OCI-LY7 (cell line): ENCODE measurements around the gene ABCB1. TPM values are rescaled to one million over a fixed set of nuclear protein-coding genes. Genes with fewer than 3 reads are reported as not detected.

Experiments used
- BruUV-seq: library from RNA; stranded (reverse); fragments of 400-500 nt; replicated peaks from 2 replicates; lab custom pipeline; 2021; lab: Mats Ljungman, UMichigan
- CTCF ChIA-PET: fragments of 300-600 bp; sonication (Branson Sonifier 250); formaldehyde crosslinking; loops from one replicate; lab custom pipeline; 2022; ENCODE audit warnings: antibody characterized with exemption; ENCODE audit not compliant: unreplicated experiment; lab: Charles Lee
- POLR2A ChIA-PET: fragments of 300-600 bp; sonication (Branson Sonifier 250); formaldehyde crosslinking; loops from one replicate; lab custom pipeline; 2022; ENCODE audit warnings: antibody characterized with exemption; lab: Charles Lee
- DNase-seq: peaks from one replicate; pipeline ENCODE4 v3.0.0-alpha.2; 2015; ENCODE audit warnings: low spot score
- H2AFZ ChIP-seq: fragments of 200-600 bp; sonication (generic), shearing (Covaris generic); 2 replicates; pipeline ENCODE4 v1.6.1; 2014; ENCODE audit warnings: mild to moderate bottlenecking, antibody characterized with exemption, low read length, moderate library complexity
- H3K27ac ChIP-seq: fragments of 200-600 bp; sonication (generic); 2 replicates; pipeline ENCODE4 v1.5.1; 2014; ENCODE audit warnings: mixed run types, low read depth, mild to moderate bottlenecking, moderate library complexity, low read length, inconsistent platforms; ENCODE audit not compliant: poor library complexity, severe bottlenecking
- H3K36me3 ChIP-seq: fragments of 200-600 bp; sonication (generic); 2 replicates; pipeline ENCODE4 v1.6.1; 2014; ENCODE audit warnings: mild to moderate bottlenecking, antibody characterized with exemption, low read length, moderate library complexity, mixed read lengths; ENCODE audit not compliant: insufficient read depth
- H3K4me1 ChIP-seq: fragments of 200-600 bp; sonication (generic); 2 replicates; pipeline ENCODE4 v1.5.1; 2014; ENCODE audit warnings: mild to moderate bottlenecking, low read length; ENCODE audit not compliant: insufficient read depth, poor library complexity, severe bottlenecking
- H3K4me2 ChIP-seq: fragments of 200-600 bp; sonication (generic); 2 replicates; pipeline ENCODE4 v1.6.1; 2014; ENCODE audit warnings: mild to moderate bottlenecking, low read length
- H3K4me3 ChIP-seq: fragments of 200-600 bp; sonication (generic); 2 replicates; pipeline ENCODE4 v1.5.1; 2014; ENCODE audit warnings: mild to moderate bottlenecking, low read depth, low read length; ENCODE audit not compliant: poor library complexity, severe bottlenecking
- H3K79me2 ChIP-seq: fragments of 200-600 bp; sonication (generic); 2 replicates; pipeline ENCODE4 v1.6.1; 2016; ENCODE audit warnings: low read depth, mild to moderate bottlenecking, low read length, moderate library complexity, mixed read lengths; ENCODE audit not compliant: insufficient read depth
- H3K9me2 ChIP-seq: fragments of 200-600 bp; sonication (generic); 2 replicates; pipeline ENCODE4 v1.6.1; 2016; ENCODE audit warnings: mild to moderate bottlenecking, low read length, mixed read lengths; ENCODE audit not compliant: insufficient read depth
- H3K9me3 ChIP-seq: fragments of 200-600 bp; sonication (generic); 2 replicates; pipeline ENCODE4 v1.6.1; 2014; ENCODE audit warnings: mild to moderate bottlenecking, mixed run types, low read length, mixed read lengths
- H4K20me1 ChIP-seq: fragments of 200-600 bp; sonication (generic); 2 replicates; pipeline ENCODE4 v1.6.1; 2014; ENCODE audit warnings: mild to moderate bottlenecking, antibody characterized with exemption, low read length, moderate library complexity, mixed read lengths; ENCODE audit not compliant: insufficient read depth
- CTCF ChIP-seq: fragments of 200-600 bp; sonication (generic); conservative IDR thresholded peaks from 2 replicates; pipeline ENCODE4 v1.5.1; 2014; ENCODE audit warnings: mild to moderate bottlenecking, antibody characterized with exemption, low read length, moderate library complexity, mixed read lengths
- EZH2phosphoT487 ChIP-seq: fragments of 200-600 bp; sonication (generic); IDR thresholded peaks from 2 replicates; pipeline ENCODE4 v1.6.1; 2018; ENCODE audit warnings: low read depth, borderline replicate concordance, mild to moderate bottlenecking, mixed run types, antibody characterized with exemption, low read length, moderate library complexity, mixed read lengths
- intact Hi-C: fragments of 100-400 bp; cut with micrococcal nuclease; formaldehyde crosslinking; loops from one replicate; pipeline ENCODE4 v1.10.0; 2022; ENCODE audit not compliant: unreplicated experiment
- total RNA-seq, 2 experiments: library from RNA; depleted of rRNA in 1 of 2; stranded (reverse); fragments of >200 nt in 1 of 2; shearing (Covaris generic) in 1 of 2; gene quantifications; 2 replicates each; pipeline ENCODE4 v1.2.3, GENCODE V29; 2014 to 2022

ABCB1 gene
- total RNA-seq, 2 experiments from 2014 or later, result not detected

GRCh38 chr7:87627634-87627994, 26.9 kb upstream of the ABCB1 start:
- ChIA-PET CTCF (no interaction called here), POLR2A (no interaction called here)
- intact Hi-C loops, result no loop called here
- no peak overlapping the region; the same call in 1 of the 2 replicates for H3K4me2 ChIP-seq
- no peaks in the 10 kb centered on the region for H3K9me2 ChIP-seq
- no TSS peak for BruUV-seq
- no peak overlapping the region for H3K4me3 ChIP-seq
- H3K36me3 ChIP-seq, result no peaks in the 10 kb centered on the region
- H4K20me1 ChIP-seq, result no peaks in the 10 kb centered on the region
- H3K27ac ChIP-seq, result no peak overlapping the region
- no peak for DNase-seq
- H2AFZ ChIP-seq, result no peak overlapping the region
- H3K79me2 ChIP-seq, result no peaks in the 10 kb centered on the region
- TF ChIP-seq EZH2phosphoT487 (no peak), CTCF (no peak)
- H3K4me1 ChIP-seq, result no peaks in the 10 kb centered on the region
- H3K9me3 ChIP-seq, result peaks cover 4% of the 10 kb centered on the region; the same call in 1 of the 2 replicates

- H3K9me3 ChIP-seq, result peaks cover 4% of the 10 kb centered on the region; the same call in 1 of the 2 replicates
- intact Hi-C loops, result no loop called here
- H2AFZ ChIP-seq, result no peak overlapping the region
- no peaks in the 10 kb centered on the region for H3K36me3 ChIP-seq
- H3K4me1 ChIP-seq, result no peaks in the 10 kb centered on the region
- TF ChIP-seq EZH2phosphoT487, result no peak
- no peak for TF ChIP-seq CTCF
- BruUV-seq, result no TSS peak
- POLR2A ChIA-PET, result no interaction called here
- CTCF ChIA-PET, result no interaction called here
- H4K20me1 ChIP-seq, result no peaks in the 10 kb centered on the region
- H3K4me2 ChIP-seq, result no peak overlapping the region
- no peak overlapping the region for H3K4me3 ChIP-seq
- H3K79me2 ChIP-seq, result no peaks in the 10 kb centered on the region
- DNase-seq, result no peak
- no peak overlapping the region for H3K27ac ChIP-seq
- H3K9me2 ChIP-seq, result no peaks in the 10 kb centered on the region
These were observed 24.4 kb upstream of the ABCB1 start for GRCh38 chr7:87625101-87625500.

- Histone ChIP-seq H2AFZ (no peak overlapping the region), H3K79me2 (no peaks in the 10 kb centered on the region), H3K4me2 (no peak overlapping the region), H3K27ac (no peak overlapping the region), H4K20me1 (no peaks in the 10 kb centered on the region), H3K4me3 (no peak overlapping the region), H3K9me3 (peaks cover 4% of the 10 kb centered on the region; the same call in 1 of the 2 replicates), H3K4me1 (no peaks in the 10 kb centered on the region), H3K36me3 (no peaks in the 10 kb centered on the region), H3K9me2 (no peaks in the 10 kb centered on the region)
- intact Hi-C loops, result no loop called here
- ChIA-PET CTCF (no interaction called here), POLR2A (no interaction called here)
- no TSS peak for BruUV-seq
- no peak for DNase-seq
- TF ChIP-seq CTCF (no peak), EZH2phosphoT487 (no peak)
These were observed 23.9 kb upstream of the ABCB1 start for GRCh38 chr7:87624628-87625027.
